B cell (primary cell): ENCODE measurements around the gene OTOGL.

Source experiments
- EZH2 ChIP-seq: IDR thresholded peaks from 2 replicates; pipeline ENCODE4 v1.6.1; 2012; ENCODE audit warnings: borderline replicate concordance, low read depth, mild to moderate bottlenecking, moderate library complexity, low read length; ENCODE audit not compliant: insufficient read depth, poor library complexity, severe bottlenecking
- TF ChIP-seq, protein P1 (sequence below): fragments of 200-600 bp; IDR thresholded peaks from one replicate; pipeline ENCODE4 v1.8.0; 2022; ENCODE audit warnings: antibody characterized with exemption, mild to moderate bottlenecking

DNA sequence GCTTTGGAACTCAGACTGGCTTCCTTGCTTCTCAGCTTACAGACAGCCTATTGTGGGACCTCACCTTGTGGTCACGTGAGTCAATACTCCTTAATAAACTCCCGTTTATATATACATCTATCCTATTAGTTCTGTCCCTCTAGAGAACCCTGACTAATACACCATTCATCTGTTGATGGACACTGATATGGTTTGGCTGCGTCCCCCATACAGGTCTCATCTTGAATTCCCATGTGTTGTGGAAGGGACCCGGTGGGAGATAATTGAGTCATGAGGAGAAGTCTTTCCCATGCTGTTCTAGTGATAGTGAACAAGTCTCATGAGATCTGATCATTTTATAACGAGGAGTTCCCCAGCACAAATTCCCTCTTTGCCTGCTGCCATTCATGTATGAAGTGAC lies 57.0 kb downstream of the OTOGL start:
- TF ChIP-seq EZH2: no peak
- TF ChIP-seq, protein P1, sequence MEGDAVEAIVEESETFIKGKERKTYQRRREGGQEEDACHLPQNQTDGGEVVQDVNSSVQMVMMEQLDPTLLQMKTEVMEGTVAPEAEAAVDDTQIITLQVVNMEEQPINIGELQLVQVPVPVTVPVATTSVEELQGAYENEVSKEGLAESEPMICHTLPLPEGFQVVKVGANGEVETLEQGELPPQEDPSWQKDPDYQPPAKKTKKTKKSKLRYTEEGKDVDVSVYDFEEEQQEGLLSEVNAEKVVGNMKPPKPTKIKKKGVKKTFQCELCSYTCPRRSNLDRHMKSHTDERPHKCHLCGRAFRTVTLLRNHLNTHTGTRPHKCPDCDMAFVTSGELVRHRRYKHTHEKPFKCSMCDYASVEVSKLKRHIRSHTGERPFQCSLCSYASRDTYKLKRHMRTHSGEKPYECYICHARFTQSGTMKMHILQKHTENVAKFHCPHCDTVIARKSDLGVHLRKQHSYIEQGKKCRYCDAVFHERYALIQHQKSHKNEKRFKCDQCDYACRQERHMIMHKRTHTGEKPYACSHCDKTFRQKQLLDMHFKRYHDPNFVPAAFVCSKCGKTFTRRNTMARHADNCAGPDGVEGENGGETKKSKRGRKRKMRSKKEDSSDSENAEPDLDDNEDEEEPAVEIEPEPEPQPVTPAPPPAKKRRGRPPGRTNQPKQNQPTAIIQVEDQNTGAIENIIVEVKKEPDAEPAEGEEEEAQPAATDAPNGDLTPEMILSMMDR: no peak
